ENCODE results near the gene SLC35E1. TPM values are rescaled to one million over a fixed set of nuclear protein-coding genes. Genes with fewer than 3 reads are reported as not detected.

Gene SLC35E1
- total and polyA plus RNA-seq, 11 donors: 20.4 to 44.0 (median 24.0) TPM

DNA sequence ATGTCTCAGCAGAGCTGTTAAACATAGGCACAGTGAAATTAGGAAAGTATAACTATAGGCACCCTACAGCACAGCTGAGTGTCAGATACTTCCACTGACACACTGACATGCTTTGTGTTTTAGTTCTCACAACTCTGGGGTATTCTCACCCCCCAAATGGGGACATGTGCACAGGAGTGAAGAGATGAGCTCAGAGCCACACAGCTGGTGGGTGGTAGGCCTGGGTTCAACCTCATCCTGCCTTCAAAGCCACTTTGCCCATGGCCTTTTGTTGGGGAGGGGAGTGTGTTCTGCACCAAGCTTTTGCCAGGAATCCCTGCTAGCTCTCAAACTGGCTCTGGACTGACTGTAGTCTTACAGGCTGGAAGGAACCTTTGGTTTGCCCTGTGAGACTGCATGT is 1.7 kb upstream of the SLC35E1 start:
- ATAC-seq (no peak), DNase-seq (no peak)
- Histone ChIP-seq H3K4me3 (peak overlapping the region in 3 of 12 donors; percentile 72 to 94 (median 90)), H3K27ac (no peak overlapping the region), H3K27me3 (no peaks in the 10 kb centered on the region), H3K9me3 (no peaks in the 10 kb centered on the region), H3K36me3 (peaks cover 0 to 67% (median 38%) of the 10 kb centered on the region in 9 donors), H3K4me1 (peaks cover 7 to 58% (median 27%) of the 10 kb centered on the region in 12 donors)
- intact Hi-C loops (cut with DNase I): loop anchor here in 7 of 10 donors (2.0 to 5.0 kb wide), 3 partner anchors 53 to 318 kb away; partner anchors contain the start of gene MED26 (in 5 of the 7)
- no peak for TF ChIP-seq POLR2A (IDR thresholded peaks at IDR 0.05)
- TF ChIP-seq, protein P1, sequence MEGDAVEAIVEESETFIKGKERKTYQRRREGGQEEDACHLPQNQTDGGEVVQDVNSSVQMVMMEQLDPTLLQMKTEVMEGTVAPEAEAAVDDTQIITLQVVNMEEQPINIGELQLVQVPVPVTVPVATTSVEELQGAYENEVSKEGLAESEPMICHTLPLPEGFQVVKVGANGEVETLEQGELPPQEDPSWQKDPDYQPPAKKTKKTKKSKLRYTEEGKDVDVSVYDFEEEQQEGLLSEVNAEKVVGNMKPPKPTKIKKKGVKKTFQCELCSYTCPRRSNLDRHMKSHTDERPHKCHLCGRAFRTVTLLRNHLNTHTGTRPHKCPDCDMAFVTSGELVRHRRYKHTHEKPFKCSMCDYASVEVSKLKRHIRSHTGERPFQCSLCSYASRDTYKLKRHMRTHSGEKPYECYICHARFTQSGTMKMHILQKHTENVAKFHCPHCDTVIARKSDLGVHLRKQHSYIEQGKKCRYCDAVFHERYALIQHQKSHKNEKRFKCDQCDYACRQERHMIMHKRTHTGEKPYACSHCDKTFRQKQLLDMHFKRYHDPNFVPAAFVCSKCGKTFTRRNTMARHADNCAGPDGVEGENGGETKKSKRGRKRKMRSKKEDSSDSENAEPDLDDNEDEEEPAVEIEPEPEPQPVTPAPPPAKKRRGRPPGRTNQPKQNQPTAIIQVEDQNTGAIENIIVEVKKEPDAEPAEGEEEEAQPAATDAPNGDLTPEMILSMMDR (IDR thresholded peaks at IDR 0.05): no peak

DNA sequence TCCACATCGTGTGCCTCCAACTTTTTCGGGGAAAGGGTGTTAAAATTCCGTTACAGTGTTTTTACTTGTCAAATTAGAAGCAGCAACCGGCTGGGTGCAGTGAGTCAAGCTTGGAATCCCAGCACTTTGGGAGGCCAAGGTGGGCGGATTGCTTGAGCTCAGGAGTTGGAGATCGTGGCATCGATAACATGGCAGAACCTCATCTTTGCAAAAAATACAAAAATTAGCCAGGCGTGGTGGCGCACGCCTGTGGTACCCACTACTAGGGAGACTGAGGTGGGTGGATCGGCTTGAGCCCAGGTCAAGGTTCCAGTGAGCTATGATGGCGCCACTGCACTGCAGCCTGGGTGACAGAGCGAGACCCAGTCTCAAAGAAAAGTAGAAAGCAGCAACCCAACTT is 1.1 kb upstream of the SLC35E1 start:
- no peaks in the 10 kb centered on the region for H3K27me3 ChIP-seq
- peak overlapping the region in 9 of 12 donors; percentile 70 to 93 (median 89) for H3K27ac ChIP-seq
- H3K36me3 ChIP-seq: peaks cover 0 to 67% (median 38%) of the 10 kb centered on the region in 9 donors
- no peaks in the 10 kb centered on the region for H3K9me3 ChIP-seq
- ATAC-seq (no peak), DNase-seq (no peak)
- WGBS, 4 donors: 68 to 70% (median 69%) methylated on average over 12 to 13 of the region's 13 CpGs
- TF ChIP-seq POLR2A (IDR thresholded peaks at IDR 0.05): no peak
- TF ChIP-seq, protein P1 (IDR thresholded peaks at IDR 0.05): no peak
- H3K4me1 ChIP-seq: peaks cover 7 to 58% (median 27%) of the 10 kb centered on the region in 12 donors
- intact Hi-C loops (cut with DNase I): loop anchor here in 7 of 10 donors (2.0 to 5.0 kb wide), 3 partner anchors 54 to 319 kb away; partner anchors contain the start of gene MED26 (in 5 of the 7)
- H3K4me3 ChIP-seq: peak overlapping the region; percentile 69 to 98 (median 85)

DNA sequence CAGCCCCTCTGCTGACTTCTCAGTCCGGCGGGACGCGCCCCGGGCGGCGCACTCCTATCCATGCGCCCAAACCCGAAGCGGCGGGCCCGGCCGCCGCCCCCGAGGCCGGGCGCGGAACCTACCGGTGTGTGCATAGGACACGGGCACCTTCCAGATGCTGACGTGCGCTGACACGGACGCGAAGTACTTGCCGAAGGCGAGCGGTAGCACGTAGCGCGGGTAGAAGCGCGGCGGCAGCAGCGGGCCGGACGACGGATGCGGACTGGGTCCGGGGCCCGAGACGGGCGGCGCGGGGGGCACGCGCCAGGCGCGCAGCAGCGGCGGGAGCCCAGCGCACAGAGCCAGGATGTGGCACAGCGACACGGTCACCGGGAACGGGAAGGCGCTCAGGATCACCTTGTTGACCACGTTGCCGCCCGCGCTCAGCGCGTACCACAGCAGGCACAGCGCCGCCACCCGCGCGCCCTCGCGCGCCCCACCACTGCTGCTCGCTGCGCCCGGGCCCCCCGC is 338 bp downstream of the SLC35E1 start:
- intact Hi-C loops (cut with DNase I): loop anchor here in 8 of 10 donors (1.0 to 5.0 kb wide), 7 partner anchors 29 to 320 kb away; partner anchors contain the start of genes MED26 (in 6 of the 8), CHERP (in 2 of the 8) and SMIM7 (in 1 of the 8)
- TF ChIP-seq, protein P1 (IDR thresholded peaks at IDR 0.05): peak in 1 of 12 donors; percentile 8
- TF ChIP-seq POLR2A (IDR thresholded peaks at IDR 0.05): no peak
- Histone ChIP-seq H3K36me3 (peaks cover 0 to 67% (median 33%) of the 10 kb centered on the region in 9 donors), H3K27ac (peak overlapping the region; percentile 35 to 89 (median 74)), H3K9me3 (no peaks in the 10 kb centered on the region), H3K4me3 (peak overlapping the region; percentile 69 to 98 (median 80)), H3K4me1 (peaks cover 7 to 49% (median 27%) of the 10 kb centered on the region in 12 donors), H3K27me3 (no peaks in the 10 kb centered on the region)
- ATAC-seq: peak in 1 of 4 donors; percentile 2
- peak in 2 of 5 donors; percentile 44 to 73 for DNase-seq
- 0 to 2% (median 1%) methylated on average over 9 to 75 of the region's 75 CpGs for WGBS, 4 donors

DNA sequence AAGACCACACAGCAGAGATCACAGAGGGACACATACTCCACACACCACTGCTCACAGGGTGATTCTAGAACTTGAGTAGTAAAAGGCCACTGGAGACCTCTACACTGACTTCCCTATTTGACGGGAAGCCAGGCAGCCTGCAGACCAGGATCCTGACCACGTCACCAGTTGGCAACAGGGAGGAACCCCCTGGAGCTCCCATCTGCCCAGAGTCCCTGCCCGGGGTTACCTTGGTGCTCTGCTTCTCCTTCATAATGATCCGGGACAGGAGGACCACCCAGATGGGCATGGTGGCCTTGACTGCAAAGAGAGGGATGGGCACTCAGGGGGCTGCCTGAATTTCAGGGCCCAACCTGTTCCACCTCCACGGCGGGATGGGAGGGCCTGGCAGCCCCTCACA is 932 bp downstream of the SLC35E1 start:
- no peaks in the 10 kb centered on the region for H3K27me3 ChIP-seq
- DNase-seq (peak in 1 of 5 donors; percentile 44), ATAC-seq (no peak)
- H3K4me1 ChIP-seq: peaks cover 7 to 49% (median 26%) of the 10 kb centered on the region in 12 donors
- peaks cover 0 to 67% (median 33%) of the 10 kb centered on the region in 9 donors for H3K36me3 ChIP-seq
- peak overlapping the region in 8 of 12 donors; percentile 60 to 89 (median 78) for H3K27ac ChIP-seq
- no peaks in the 10 kb centered on the region for H3K9me3 ChIP-seq
- peak overlapping the region; percentile 69 to 98 (median 80) for H3K4me3 ChIP-seq
- TF ChIP-seq, protein P1 (IDR thresholded peaks at IDR 0.05): no peak
- TF ChIP-seq POLR2A (IDR thresholded peaks at IDR 0.05): no peak
- 21 to 29% (median 24%) methylated on average over 2 to 6 of the region's 6 CpGs for WGBS, 4 donors
- intact Hi-C loops (cut with DNase I): loop anchor here in 7 of 10 donors (2.0 to 5.0 kb wide), 4 partner anchors 28 to 321 kb away; partner anchors contain the start of genes MED26 (in 6 of the 7) and CHERP (in 1 of the 7)

All from heart left ventricle (tissue), 16 donors.